Activated CD4-positive, alpha-beta T cell treated with anti-CD3 and anti-CD28 coated beads for 36 hours (primary cell): ENCODE measurements around the gene ZMIZ1. TPM values are rescaled to one million over a fixed set of nuclear protein-coding genes. Genes with fewer than 3 reads are reported as not detected.
A peak's percentile ranks its signal among the peaks of the same experiment; 100 is the strongest.

Experiments used
- ATAC-seq: fragments of 200-7000 bp; cut with Tn5 transposase; one replicate; pipeline ENCODE4 v1.10.0; 2021; ENCODE audit warnings: mild to moderate bottlenecking, moderate library complexity
- CTCF ChIA-PET: fragments of 350-600 bp; sonication (Branson Sonifier 250); formaldehyde crosslinking; loops from one replicate; lab custom pipeline; 2021; ENCODE audit warnings: antibody characterized with exemption; lab: Charles Lee
- POLR2A ChIA-PET: fragments of 350-600 bp; sonication (Branson Sonifier 250); formaldehyde crosslinking; loops from one replicate; lab custom pipeline; 2021; ENCODE audit warnings: antibody characterized with exemption, inconsistent platforms; lab: Charles Lee
- DNase-seq: peaks from one replicate; pipeline ENCODE4 v3.0.0-alpha.2; 2020
- H3K27ac Mint-ChIP-seq: one replicate; pipeline ENCODE4 v1.8.0; 2021; ENCODE audit warnings: mixed read lengths
- H3K27me3 Mint-ChIP-seq: one replicate; pipeline ENCODE4 v1.8.0; 2021; ENCODE audit warnings: mixed read lengths
- H3K36me3 Mint-ChIP-seq: one replicate; pipeline ENCODE4 v1.8.0; 2021; ENCODE audit warnings: low read depth, mixed read lengths
- H3K4me1 Mint-ChIP-seq: one replicate; pipeline ENCODE4 v1.8.0; 2021; ENCODE audit warnings: mixed read lengths
- H3K4me3 Mint-ChIP-seq: one replicate; pipeline ENCODE4 v1.8.0; 2021; ENCODE audit warnings: mild to moderate bottlenecking, moderate library complexity, mixed read lengths
- H3K9me3 Mint-ChIP-seq: one replicate; pipeline ENCODE4 v1.8.0; 2021; ENCODE audit warnings: low read depth, mixed read lengths
- intact Hi-C, 2 experiments: fragments of 100-400 bp; cut with DNase I in 1 of 2; cut with micrococcal nuclease in 1 of 2; formaldehyde crosslinking; loops; one replicate each; pipeline versions ENCODE4 v1.14.2 to v1.15.1; 2022 to 2024; cut with DNase I, micrococcal nuclease
- total RNA-seq, 2 experiments: library from RNA; stranded (reverse); gene quantifications; one replicate each; pipeline ENCODE4 v1.2.3, GENCODE V29; 2021

Gene ZMIZ1
- total RNA-seq, 2 experiments from 2014 or later: 33.9 to 34.3 TPM

DNA sequence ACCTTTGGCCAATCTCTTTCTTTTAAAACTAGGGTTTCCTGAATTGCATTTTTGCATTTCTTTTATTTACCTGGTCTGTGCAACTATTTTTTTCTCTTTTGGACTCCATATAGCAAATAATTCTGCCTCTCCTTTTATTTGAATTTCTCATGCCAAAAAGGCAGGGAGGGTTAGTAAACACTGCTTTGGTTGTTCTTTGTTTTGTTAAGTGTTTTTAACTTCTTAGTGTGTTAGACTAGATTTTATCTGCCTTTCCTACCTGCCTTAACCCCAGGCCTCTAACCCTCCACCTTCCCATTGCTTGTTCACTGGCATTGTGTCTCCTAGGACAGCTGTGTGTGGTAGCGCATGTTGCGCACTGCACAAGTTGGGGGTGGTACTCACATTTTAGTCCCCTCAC lies 18.1 kb downstream of the ZMIZ1 start:
- H3K9me3 Mint-ChIP-seq: no peaks in the 10 kb centered on the region
- H3K4me3 Mint-ChIP-seq: no peak overlapping the region
- ATAC-seq (no peak), DNase-seq (no peak)
- POLR2A ChIA-PET: no interaction called here
- H3K36me3 Mint-ChIP-seq: no peaks in the 10 kb centered on the region
- no peaks in the 10 kb centered on the region for H3K27me3 Mint-ChIP-seq
- CTCF ChIA-PET: interaction anchor here (1.0 kb wide), 1 partner anchor 110 kb away, joined by 3 read pairs; no protein-coding TSS in a partner anchor
- intact Hi-C loops: no loop called here
- no peak overlapping the region for H3K27ac Mint-ChIP-seq
- peaks cover 27% of the 10 kb centered on the region for H3K4me1 Mint-ChIP-seq

DNA sequence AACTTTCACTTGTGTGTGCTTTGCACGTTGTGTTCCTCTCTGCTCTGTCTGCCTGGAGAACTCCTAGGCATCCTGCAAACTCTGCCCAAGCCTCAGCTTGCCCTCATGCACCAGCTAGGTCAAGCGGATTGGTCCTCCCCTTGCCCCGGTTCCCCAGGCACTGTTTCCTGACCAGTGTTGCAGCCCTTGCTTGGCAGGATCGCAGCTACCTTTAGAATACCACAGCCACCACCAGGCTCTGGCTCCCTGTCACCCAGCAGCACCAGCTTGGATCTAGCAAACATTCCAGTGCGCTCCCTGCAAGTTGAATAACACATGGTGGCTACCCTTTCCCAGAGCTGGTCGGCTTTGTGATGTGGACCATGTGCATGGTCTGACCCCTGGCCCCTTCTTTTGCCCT lies 19.0 kb downstream of the ZMIZ1 start:
- intact Hi-C loops: no loop called here
- H3K27me3 Mint-ChIP-seq: no peaks in the 10 kb centered on the region
- H3K27ac Mint-ChIP-seq: no peak overlapping the region
- H3K4me3 Mint-ChIP-seq: no peak overlapping the region
- ChIA-PET POLR2A (no interaction called here), CTCF (interaction anchor here (0.7 kb wide), 1 partner anchor 1374 kb away, joined by 3 read pairs; no protein-coding TSS in a partner anchor)
- ATAC-seq (no peak), DNase-seq (no peak)
- H3K36me3 Mint-ChIP-seq: no peaks in the 10 kb centered on the region
- H3K9me3 Mint-ChIP-seq: no peaks in the 10 kb centered on the region
- H3K4me1 Mint-ChIP-seq: peaks cover 30% of the 10 kb centered on the region

DNA sequence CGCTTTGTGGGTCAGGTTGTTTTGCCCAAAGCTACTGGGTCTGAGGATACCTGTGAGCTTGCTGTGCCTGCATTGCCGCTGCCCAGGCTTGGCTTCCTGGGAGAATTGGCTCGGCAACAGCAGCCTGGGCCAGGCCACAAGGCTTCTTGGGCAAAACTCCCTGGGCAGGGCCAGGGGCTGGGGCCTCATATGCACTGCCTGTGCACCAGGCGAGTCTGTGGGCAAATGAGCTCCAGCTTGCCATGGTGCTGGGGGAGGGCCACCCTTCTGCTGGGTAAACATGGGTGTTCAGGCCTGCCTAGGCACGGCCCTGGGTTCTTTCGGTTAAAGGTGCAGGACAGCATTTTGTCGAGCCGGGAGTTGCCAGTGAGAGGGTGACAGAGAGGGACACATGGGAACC lies 19.4 kb downstream of the ZMIZ1 start:
- Mint-ChIP-seq H3K4me1 (peaks cover 28% of the 10 kb centered on the region), H3K27ac (no peak overlapping the region), H3K36me3 (no peaks in the 10 kb centered on the region), H3K4me3 (no peak overlapping the region), H3K9me3 (no peaks in the 10 kb centered on the region), H3K27me3 (no peaks in the 10 kb centered on the region)
- ChIA-PET CTCF (interaction anchor here (0.7 to 1.1 kb wide), 2 partner anchors 108 to 1374 kb away, joined by 3 to 5 read pairs; no protein-coding TSS in a partner anchor), POLR2A (no interaction called here)
- intact Hi-C loops: no loop called here
- DNase-seq (no peak), ATAC-seq (no peak)

DNA sequence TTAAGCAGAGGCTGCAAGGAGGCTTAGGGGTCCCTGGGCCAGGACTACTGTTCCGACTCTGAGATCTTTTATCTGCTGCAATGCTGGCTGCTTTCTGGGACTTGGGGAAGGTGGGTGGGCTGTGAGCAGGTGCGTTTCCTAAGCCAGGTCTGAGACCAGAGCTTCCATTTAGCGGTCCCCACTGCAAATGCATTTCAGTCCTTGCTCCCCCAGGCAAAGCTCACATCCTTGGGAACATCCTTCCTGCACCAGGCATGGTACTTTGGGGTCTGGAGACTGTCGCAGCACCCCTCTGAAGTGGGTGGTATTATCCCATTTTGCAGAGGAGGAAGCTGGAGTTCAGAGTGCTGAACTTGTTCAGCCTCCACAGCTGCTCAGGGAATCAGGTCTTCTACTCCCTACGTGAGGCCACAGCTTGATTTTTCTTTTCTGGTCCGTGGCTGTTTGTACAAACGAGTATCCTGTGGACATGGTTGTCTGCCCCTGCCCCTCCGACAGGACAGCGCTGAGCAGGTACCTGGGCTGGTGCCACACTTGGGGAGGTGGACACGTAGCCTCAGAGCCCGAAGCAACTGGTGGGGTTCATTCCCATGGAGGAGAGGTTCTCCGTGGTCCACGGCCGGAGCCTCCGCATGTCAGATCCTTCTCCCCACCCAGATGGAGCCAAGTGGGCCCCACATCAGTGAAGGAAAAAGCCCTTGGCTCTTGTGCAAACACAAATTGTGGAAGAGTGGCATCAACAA lies 20.0 kb downstream of the ZMIZ1 start:
- Mint-ChIP-seq H3K36me3 (no peaks in the 10 kb centered on the region), H3K4me1 (peaks cover 27% of the 10 kb centered on the region), H3K9me3 (no peaks in the 10 kb centered on the region), H3K4me3 (no peak overlapping the region), H3K27me3 (no peaks in the 10 kb centered on the region), H3K27ac (no peak overlapping the region)
- ChIA-PET CTCF (interaction anchor here (0.8 to 1.1 kb wide), 2 partner anchors 107 to 215 kb away, joined by 3 to 5 read pairs; no protein-coding TSS in a partner anchor), POLR2A (no interaction called here)
- ATAC-seq (no peak), DNase-seq (no peak)
- intact Hi-C loops: no loop called here

DNA sequence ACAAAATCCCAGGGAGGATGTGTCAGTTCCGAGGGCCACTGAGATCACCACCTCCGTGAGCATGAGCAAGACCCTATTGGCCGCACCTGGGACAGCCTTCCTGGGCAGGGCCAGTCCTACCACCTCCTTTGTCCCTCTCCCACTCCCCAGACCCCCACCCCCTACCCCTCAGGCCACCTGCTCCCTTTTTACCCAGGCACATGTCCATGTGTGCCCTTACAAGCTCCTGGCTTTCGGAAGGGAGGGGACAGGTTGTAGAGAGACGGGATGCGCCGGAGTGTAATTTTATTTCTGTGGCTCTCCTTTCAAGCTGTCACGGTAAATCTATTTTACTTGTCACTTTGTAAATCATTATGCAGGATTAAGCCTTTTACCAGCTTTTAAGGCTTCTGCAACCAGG lies 20.9 kb downstream of the ZMIZ1 start:
- peaks cover 21% of the 10 kb centered on the region for H3K4me1 Mint-ChIP-seq
- H3K36me3 Mint-ChIP-seq: no peaks in the 10 kb centered on the region
- no peaks in the 10 kb centered on the region for H3K9me3 Mint-ChIP-seq
- no peak for ATAC-seq
- intact Hi-C loops: no loop called here
- CTCF ChIA-PET: interaction anchor here (0.7 to 0.8 kb wide), 2 partner anchors 215 to 1483 kb away, joined by 3 read pairs; no protein-coding TSS in a partner anchor
- H3K4me3 Mint-ChIP-seq: no peak overlapping the region
- no peaks in the 10 kb centered on the region for H3K27me3 Mint-ChIP-seq
- H3K27ac Mint-ChIP-seq: no peak overlapping the region
- POLR2A ChIA-PET: no interaction called here
- DNase-seq: no peak

DNA sequence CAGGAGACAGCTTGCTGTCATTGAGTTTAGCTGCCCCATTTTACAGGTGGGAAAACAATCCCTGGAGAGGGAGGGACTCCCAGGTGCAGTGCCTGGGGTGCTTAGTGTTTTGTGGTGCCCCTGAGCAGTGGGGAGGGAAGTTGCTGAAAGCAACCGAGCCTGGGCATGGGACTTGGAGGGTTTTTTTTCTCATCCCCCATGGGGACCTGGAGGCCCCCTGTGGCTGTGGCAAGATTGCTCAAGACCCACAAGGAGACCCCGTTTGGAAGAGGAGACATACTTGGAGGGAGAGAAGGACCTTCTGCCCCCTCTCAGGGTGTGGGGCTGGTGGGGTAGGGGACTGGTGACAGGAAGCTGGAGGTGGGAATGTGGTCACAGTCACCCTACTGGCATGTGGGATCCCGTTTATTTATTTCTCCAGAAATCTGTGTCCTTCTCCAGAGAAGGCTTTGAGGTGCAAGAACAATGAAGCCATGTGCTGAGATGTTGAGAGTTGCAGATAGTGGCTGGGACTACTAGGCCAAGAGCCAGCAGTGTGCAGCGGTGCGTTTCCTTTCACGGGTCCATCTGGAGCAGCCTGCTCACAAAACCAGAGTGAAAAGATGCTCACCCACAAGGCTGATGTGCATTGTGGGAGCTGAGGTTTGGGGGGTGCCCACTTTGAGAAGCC lies 21.5 kb downstream of the ZMIZ1 start:
- no peak for ATAC-seq
- CTCF ChIA-PET: interaction anchor here (0.7 to 1.5 kb wide), 2 partner anchors 16 to 1484 kb away, joined by 3 to 5 read pairs; no protein-coding TSS in a partner anchor
- Mint-ChIP-seq H3K4me1 (peaks cover 20% of the 10 kb centered on the region), H3K9me3 (no peaks in the 10 kb centered on the region), H3K36me3 (no peaks in the 10 kb centered on the region), H3K4me3 (no peak overlapping the region), H3K27me3 (no peaks in the 10 kb centered on the region), H3K27ac (no peak overlapping the region)
- no peak for DNase-seq
- intact Hi-C loops: no loop called here
- POLR2A ChIA-PET: no interaction called here

DNA sequence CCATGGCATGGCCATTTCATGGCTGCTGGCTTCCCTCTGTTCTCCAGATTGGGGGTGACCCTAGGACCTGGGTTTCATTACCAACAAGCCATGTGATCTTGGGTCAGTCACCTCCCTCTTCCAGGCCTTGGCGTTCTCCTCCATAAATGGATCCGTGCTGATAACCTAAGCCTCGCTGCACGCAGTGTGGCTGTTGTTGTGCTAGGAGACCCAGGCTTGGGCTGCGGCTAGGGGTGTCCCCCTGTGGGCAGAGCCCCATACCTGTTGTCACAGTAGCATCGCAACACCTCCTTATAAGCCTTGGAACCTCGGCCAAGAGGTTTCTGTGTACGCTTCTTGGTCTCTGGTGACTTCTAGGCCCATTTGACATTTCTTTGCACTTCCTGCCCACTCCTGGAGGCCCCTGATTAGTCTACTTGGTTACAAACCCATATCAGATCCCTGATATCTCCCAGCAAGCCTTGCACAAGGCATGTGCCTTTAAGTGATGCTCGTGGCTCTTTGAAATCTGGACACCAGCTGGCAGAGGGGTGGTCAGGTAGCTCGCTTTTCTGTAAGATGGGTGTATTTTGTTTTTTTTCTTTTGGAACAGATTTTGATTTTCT lies 23.6 kb downstream of the ZMIZ1 start:
- Mint-ChIP-seq H3K9me3 (no peaks in the 10 kb centered on the region), H3K4me1 (peaks cover 19% of the 10 kb centered on the region), H3K27ac (no peak overlapping the region), H3K4me3 (no peak overlapping the region), H3K36me3 (no peaks in the 10 kb centered on the region), H3K27me3 (no peaks in the 10 kb centered on the region)
- POLR2A ChIA-PET: no interaction called here
- DNase-seq: no peak
- intact Hi-C loops: no loop called here
- CTCF ChIA-PET: interaction anchor here (0.7 kb wide), 1 partner anchor 62 kb away, joined by 3 read pairs; no protein-coding TSS in a partner anchor
- no peak for ATAC-seq

DNA sequence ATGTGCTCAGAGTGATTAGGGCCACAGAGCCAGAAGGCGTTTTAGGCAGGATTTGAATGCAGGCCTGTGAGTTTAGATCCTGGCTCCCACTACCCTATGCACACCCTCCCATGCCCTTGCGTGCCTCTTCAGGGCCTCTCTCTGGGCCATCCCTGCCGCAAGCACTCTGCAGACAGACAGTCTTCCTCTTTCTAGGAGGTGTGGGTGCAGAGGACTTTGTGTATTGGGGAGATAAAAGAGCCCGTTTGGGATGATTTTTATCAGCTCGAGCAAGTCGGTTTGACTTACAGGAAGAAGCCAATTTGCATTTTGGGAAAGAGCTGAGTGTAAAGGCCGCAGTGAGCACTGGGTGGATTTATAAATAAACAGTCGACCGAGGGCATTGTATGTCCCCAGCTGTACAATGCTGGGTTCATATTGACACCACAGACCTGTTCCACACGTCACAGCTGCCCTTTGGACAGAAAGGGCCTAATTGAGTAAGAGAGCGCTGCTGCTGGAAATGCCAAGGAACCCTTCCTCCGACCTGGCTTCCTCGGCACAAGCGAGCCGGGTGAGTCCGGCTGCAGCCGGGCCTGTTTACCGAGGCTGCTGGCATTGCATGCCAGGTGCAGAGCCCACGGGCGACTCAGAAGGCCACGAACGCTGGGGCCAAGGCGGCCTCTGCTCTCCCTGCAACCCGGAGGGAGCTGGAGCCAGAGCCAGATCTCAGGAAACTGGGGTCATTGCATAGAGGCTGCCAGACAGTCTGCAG lies 25.1 kb downstream of the ZMIZ1 start:
- CTCF ChIA-PET: no interaction called here
- peak overlapping the region; percentile 13 for H3K27ac Mint-ChIP-seq

DNA sequence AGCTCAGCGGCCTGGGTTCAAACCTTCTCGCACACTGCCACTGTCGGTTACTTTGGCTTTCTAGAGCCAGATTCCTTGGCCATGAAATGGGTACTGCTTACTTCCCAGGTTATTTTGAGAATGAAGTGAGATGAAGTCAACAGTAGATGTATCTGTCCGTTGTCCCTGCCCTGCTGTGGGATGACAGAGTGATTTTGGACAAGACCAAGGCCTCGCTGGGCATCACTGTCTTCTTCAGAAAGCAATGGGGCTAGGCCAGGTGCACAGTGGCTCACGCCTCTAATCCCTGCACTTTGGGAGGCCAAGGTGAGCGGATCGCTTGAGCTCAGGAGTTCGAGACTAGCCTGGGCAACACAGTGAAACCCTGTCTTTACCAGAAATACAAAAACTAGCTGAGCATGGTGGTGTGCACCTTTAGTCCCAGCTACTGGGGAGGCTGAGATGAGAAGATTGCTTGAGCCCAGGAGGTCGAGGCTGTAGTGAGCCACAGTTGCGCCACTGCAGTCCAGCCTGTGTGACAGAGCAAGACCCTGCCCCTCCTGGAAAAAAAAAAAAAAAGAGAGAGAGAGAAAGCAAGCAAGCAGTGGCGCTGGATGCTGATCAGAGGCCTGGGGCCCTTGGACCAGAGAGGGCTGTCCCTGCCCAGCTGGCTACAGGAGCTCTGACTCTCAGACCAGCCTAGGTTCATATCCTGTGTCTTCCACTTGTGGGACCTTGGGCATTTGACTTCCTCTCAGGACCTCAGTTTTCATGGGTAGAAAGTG lies 25.8 kb downstream of the ZMIZ1 start:
- no peak overlapping the region for H3K4me3 Mint-ChIP-seq
- no peaks in the 10 kb centered on the region for H3K27me3 Mint-ChIP-seq
- DNase-seq (no peak), ATAC-seq (no peak)
- intact Hi-C loops: no loop called here
- ChIA-PET CTCF (no interaction called here), POLR2A (interaction anchor here (0.7 kb wide), 1 partner anchor 32 kb away, joined by 3 read pairs; no protein-coding TSS in a partner anchor)
- peaks cover 19% of the 10 kb centered on the region for H3K4me1 Mint-ChIP-seq
- no peaks in the 10 kb centered on the region for H3K9me3 Mint-ChIP-seq
- H3K27ac Mint-ChIP-seq: no peak overlapping the region
- no peaks in the 10 kb centered on the region for H3K36me3 Mint-ChIP-seq

More for the DNA sequence above, 25.1 kb downstream of the ZMIZ1 start:
- Mint-ChIP-seq H3K4me1 (peaks cover 19% of the 10 kb centered on the region), H3K4me3 (no peak overlapping the region), H3K27me3 (no peaks in the 10 kb centered on the region), H3K9me3 (no peaks in the 10 kb centered on the region), H3K36me3 (no peaks in the 10 kb centered on the region)
- DNase-seq (no peak), ATAC-seq (peak; percentile 40)
- POLR2A ChIA-PET: interaction anchor here (0.7 kb wide), 1 partner anchor 31 kb away, joined by 3 read pairs; no protein-coding TSS in a partner anchor
- intact Hi-C loops: no loop called here

DNA sequence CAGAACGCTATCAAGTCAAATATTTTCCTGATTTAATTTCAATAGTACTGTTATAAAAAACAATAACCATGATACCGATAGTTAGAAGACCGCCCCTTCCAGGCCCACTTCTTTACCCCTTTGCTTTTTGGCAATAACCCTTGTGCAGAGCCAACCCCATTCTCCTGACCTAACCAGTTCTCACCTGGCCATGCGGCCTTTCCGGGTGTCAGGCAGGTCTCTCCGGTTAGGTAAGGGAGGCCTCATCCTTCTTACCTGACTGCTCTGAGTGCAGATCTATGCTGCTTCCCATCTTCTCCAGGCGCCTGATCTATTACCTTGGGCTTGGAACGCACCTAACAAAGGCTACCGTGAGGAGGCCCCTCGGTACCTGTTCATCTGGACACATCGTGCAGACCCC lies 26.6 kb downstream of the ZMIZ1 start:
- intact Hi-C loops: no loop called here
- Mint-ChIP-seq H3K4me3 (no peak overlapping the region), H3K9me3 (no peaks in the 10 kb centered on the region), H3K36me3 (no peaks in the 10 kb centered on the region), H3K4me1 (peaks cover 15% of the 10 kb centered on the region), H3K27ac (no peak overlapping the region), H3K27me3 (no peaks in the 10 kb centered on the region)
- ATAC-seq (no peak), DNase-seq (no peak)
- POLR2A ChIA-PET: no interaction called here
- CTCF ChIA-PET: no interaction called here
